Fibroblast of the aortic adventitia (primary cell): Measurements from ENCODE around the gene MRAS. TPM values are rescaled to one million over a fixed set of nuclear protein-coding genes. Genes with fewer than 3 reads are reported as not detected.
"Not testable (repeated sequence)": the region's sequence is repeated elsewhere in the genome, so short reads cannot be mapped to it uniquely, and the experiment has no call there.

Experiments
- DNase-seq: peaks from one replicate; pipeline ENCODE4 v3.0.0-alpha.2; 2010; ENCODE audit warnings: low read depth
- H3K4me3 ChIP-seq: 2 replicates; pipeline ENCODE4 v1.5.1; 2011; ENCODE audit warnings: low read depth, mild to moderate bottlenecking, control low read depth, low read length, moderate library complexity
- total RNA-seq: library from RNA; depleted of rRNA; stranded (reverse); fragments of >200 nt; gene quantifications from 2 replicates; pipeline ENCODE4 v1.2.3, GENCODE V29; 2012; ENCODE audit warnings: low replicate concordance
- TF ChIP-seq, protein P1 (sequence below): IDR thresholded peaks from 2 replicates; pipeline ENCODE4 v1.5.1; 2011; ENCODE audit warnings: mild to moderate bottlenecking, low read length, control low read depth, inconsistent platforms; ENCODE audit not compliant: insufficient read depth

The MRAS gene
- total RNA-seq, 1 donor, result 53.3 TPM

DNA sequence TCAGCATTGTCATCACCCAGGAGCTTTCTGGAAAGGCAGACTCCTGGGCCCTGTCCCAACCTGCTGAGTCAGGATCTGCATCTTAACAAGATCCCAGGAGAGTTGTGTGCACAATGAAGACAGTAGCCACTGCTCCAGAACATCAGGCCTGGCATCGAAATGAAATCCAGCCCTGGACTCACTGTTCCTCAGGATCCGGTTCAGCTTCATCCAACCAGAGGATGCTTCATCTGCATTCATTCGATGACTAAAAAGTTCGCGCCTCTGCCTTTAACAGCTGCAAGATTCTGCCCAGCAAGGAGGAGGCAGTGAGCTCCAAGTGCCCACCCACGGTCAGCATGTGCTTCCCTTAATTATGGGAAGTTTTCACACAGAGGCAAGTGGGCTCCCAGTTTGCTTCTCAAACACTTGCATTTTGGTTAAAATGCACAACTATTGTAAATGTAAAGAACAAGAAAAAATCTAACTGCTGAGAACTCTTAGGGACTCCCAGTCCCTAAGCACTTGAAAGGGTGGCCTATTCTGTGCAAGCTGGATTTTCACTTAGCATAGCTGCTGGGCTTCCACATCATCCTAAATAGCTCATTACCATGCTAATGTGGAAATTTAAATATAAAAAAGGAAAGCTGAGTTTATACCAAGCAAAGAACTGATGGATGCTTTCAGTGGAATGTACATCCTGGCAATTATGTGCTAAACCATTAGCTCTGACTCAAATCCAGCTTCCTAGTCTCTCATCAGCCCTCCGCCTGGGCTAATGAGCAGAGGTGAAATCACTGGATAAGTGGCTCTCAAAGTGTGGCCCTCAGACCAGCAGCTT lies 60.6 kb downstream of the MRAS start:
- TF ChIP-seq, protein P1, sequence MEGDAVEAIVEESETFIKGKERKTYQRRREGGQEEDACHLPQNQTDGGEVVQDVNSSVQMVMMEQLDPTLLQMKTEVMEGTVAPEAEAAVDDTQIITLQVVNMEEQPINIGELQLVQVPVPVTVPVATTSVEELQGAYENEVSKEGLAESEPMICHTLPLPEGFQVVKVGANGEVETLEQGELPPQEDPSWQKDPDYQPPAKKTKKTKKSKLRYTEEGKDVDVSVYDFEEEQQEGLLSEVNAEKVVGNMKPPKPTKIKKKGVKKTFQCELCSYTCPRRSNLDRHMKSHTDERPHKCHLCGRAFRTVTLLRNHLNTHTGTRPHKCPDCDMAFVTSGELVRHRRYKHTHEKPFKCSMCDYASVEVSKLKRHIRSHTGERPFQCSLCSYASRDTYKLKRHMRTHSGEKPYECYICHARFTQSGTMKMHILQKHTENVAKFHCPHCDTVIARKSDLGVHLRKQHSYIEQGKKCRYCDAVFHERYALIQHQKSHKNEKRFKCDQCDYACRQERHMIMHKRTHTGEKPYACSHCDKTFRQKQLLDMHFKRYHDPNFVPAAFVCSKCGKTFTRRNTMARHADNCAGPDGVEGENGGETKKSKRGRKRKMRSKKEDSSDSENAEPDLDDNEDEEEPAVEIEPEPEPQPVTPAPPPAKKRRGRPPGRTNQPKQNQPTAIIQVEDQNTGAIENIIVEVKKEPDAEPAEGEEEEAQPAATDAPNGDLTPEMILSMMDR, result no peak
- no peak overlapping the region for H3K4me3 ChIP-seq
- DNase-seq, result peak; percentile 16

DNA sequence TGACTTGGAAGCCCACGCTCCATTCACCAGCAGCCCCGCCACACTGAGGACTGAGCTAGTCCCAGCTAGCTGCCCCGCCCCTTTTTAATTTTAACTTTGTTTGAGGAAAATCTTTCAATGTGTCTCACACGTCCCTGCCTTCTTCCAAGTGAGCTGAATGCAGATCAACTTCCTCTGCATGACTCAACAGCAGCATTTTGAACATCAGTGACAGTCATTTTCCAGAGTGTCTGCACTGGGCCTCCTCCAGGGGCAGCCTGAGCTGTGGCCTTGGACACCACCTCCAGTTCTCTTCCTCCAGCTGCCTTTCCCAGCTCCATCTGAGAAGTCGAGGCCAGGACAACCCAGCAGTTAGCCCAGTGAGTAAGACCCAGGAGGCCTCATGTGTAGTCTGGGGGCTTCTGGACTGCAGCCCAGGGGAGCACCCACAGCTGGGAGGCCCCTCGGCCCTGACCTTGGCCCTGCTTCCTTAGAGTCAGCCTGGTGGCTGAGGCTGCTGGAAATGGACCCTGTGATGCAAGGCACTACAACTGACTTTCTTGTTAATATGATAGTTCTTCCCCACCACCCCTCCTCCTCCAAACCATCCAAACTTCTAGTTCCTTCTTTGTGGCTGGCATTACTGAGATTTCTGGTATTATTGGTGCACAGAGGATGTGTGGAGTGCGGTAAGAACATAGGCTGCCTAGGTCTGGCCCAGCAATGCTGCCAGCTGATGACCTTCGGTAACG lies 64.6 kb downstream of the MRAS start:
- TF ChIP-seq, protein P1, result no peak
- no peak for DNase-seq
- no peak overlapping the region for H3K4me3 ChIP-seq

DNA sequence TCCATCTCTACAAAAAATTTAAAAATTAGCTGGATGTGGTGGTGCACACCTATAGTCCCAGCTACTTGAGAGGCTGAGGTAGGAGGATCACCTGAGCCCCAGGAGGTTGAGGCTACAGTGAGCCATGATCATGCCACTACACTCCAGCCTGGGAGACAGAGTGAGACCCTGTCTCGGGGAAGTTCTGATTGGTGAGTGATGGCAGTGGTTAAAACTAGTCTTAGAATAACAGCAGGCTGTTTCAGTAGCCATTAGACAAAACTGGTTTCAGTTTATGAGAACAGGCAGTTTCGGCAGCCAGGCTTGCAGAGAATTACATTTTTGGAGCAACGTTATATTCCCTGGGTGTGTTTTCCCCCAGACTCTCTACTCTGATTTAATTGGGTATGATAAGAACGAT lies 67.9 kb downstream of the MRAS start:
- H3K4me3 ChIP-seq, DNase-seq: not testable (repeated sequence)

DNA sequence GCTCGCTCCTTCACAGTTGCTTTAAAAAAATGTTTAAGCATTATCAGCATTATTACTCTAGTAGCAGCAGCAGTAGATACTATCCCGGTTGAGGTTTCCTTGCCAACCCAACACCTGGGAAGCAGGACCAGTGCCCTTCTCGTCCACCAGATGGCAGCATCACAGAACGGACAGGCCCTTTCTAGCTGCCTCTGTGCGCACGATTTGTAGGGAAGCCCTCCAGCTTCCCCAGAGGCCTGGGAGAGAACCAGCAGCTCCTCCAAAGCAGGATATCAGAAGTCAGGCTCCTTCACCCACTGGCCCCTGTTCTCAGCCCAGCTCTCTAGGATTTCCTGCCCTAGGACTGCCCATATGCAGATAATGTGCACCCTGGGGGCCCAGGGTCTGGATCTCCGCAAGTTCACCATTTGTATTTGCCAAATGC lies 69.2 kb downstream of the MRAS start:
- no peak overlapping the region for H3K4me3 ChIP-seq
- DNase-seq, result peak; percentile 85
- TF ChIP-seq, protein P1, result peak; percentile 100

DNA sequence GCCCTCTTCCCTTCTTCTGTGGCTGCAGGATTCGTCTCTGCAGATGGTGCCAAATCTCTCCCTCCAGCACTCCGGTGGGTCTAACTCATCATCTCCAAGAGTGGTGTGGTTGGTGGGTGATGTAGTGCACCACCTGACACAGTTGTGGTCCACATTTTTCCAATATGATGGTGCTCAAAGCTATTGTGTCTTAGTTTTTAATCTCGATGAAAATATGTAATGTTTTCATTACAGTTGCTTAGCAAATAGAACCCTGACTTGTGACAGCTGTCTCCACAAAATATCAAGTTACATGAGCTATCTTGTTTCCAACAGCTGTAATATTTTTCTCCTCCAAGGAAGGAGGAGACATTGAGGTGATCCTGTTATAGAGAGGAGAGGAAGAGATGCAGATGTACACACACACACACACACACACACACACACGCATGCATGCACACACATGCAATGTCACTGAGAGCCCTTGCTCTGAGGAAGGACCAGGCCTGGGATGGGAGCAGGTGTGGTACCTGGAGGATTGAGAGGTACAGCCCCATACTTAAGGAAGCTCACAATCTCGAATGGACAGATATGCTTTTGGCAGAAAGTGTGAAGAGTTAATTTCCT lies 70.3 kb downstream of the MRAS start:
- H3K4me3 ChIP-seq, result no peak overlapping the region
- no peak for DNase-seq
- TF ChIP-seq, protein P1, result no peak

DNA sequence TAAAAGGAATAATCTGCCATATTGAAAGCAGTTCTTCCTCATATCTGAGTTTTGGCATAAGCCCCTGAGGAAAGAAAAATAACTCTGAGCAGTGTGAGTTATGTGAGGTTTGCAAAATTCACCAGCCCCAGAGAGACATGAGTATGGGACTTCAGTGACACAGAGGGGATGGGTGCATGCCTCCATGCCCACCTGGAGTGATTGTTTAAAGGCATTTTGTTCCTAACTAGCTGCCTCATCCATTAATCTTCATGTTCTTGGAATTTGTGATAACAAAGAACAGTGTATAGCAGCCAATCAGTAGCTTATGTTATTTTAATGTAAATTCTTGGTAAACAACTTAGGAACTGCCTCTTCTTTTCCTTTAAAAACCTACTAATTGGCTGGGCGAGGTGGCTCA lies 74.9 kb downstream of the MRAS start:
- DNase-seq, result no peak
- H3K4me3 ChIP-seq, result no peak overlapping the region
- TF ChIP-seq, protein P1, result no peak

DNA sequence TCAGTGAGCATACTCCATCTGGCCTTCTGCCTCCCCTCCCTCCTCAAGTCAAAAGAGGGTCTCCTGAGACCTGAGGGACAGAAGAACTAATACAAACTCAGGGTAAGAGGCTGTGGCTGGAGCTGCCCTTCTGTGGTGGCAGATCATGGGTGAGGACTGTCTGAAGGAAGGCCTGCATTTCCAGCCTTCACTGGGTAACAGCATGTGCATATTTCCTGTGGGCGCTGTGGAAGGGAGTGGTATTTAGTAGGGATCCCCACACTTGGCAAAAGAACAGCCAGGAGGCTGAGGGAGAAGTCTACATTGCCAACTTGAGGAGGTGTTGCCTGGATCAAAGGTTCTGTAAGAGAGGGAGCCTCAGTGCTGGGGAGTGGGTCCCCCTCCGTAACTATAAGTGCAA lies 75.9 kb downstream of the MRAS start:
- no peak overlapping the region for H3K4me3 ChIP-seq
- TF ChIP-seq, protein P1, result no peak
- no peak for DNase-seq
